H9 (cell line): ENCODE results near the gene FAM53B. TPM values are rescaled to one million over a fixed set of nuclear protein-coding genes. Genes with fewer than 3 reads are reported as not detected.
A peak's percentile ranks its signal among the peaks of the same experiment; 100 is the strongest.

Experiments used
- DNase-seq: peaks from one replicate; pipeline ENCODE4 v3.0.0-alpha.2; 2017
- H2AFZ ChIP-seq: one replicate; pipeline ENCODE4 v1.6.1; 2013; ENCODE audit warnings: mild to moderate bottlenecking, low read length, control low read depth, moderate library complexity
- H2AK5ac ChIP-seq: 2 replicates; pipeline ENCODE4 v1.6.1; 2013; ENCODE audit warnings: low read length, control low read depth, mixed read lengths; ENCODE audit not compliant: insufficient read length
- H2BK120ac ChIP-seq: one replicate; pipeline ENCODE4 v1.6.1; 2013; ENCODE audit warnings: low read depth, mild to moderate bottlenecking, low read length, control low read depth, inconsistent platforms; ENCODE audit not compliant: poor library complexity, severe bottlenecking
- H2BK12ac ChIP-seq: 2 replicates; pipeline ENCODE4 v1.6.1; 2013; ENCODE audit warnings: low read length, control low read depth, mixed read lengths, low read depth; ENCODE audit not compliant: insufficient read length
- H2BK15ac ChIP-seq: 2 replicates; pipeline ENCODE4 v1.6.1; 2013; ENCODE audit warnings: low read depth, low read length, control low read depth
- H2BK20ac ChIP-seq: one replicate; pipeline ENCODE4 v1.6.1; 2013; ENCODE audit warnings: low read depth, mild to moderate bottlenecking, low read length, control low read depth, inconsistent platforms; ENCODE audit not compliant: poor library complexity, severe bottlenecking
- H2BK5ac ChIP-seq: 2 replicates; pipeline ENCODE4 v1.6.1; 2013; ENCODE audit warnings: low read length, control low read depth, mixed read lengths; ENCODE audit not compliant: insufficient read length
- H3K14ac ChIP-seq: 2 replicates; pipeline ENCODE4 v1.6.1; 2013; ENCODE audit warnings: low read length, control low read depth; ENCODE audit not compliant: insufficient read depth
- H3K18ac ChIP-seq: 2 replicates; pipeline ENCODE4 v1.6.1; 2013; ENCODE audit warnings: low read depth, mild to moderate bottlenecking, mixed read lengths, low read length, control low read depth; ENCODE audit not compliant: insufficient read length
- H3K23ac ChIP-seq: 2 replicates; pipeline ENCODE4 v1.6.1; 2013; ENCODE audit warnings: low read length, control low read depth, mixed read lengths, low read depth; ENCODE audit not compliant: insufficient read length
- H3K23me2 ChIP-seq: 2 replicates; pipeline ENCODE4 v1.6.1; 2013; ENCODE audit warnings: low read depth, mild to moderate bottlenecking, mixed read lengths, low read length, control low read depth; ENCODE audit not compliant: insufficient read length, poor library complexity, severe bottlenecking
- H3K27ac ChIP-seq: 2 replicates; pipeline ENCODE4 v1.5.1; 2013; ENCODE audit warnings: low read length, control low read depth, mixed read lengths, low read depth; ENCODE audit not compliant: insufficient read length
- H3K27me3 ChIP-seq: 2 replicates; pipeline ENCODE4 v1.6.1; 2013; ENCODE audit warnings: low read length, control low read depth, inconsistent platforms; ENCODE audit not compliant: insufficient read depth
- H3K4ac ChIP-seq: 2 replicates; pipeline ENCODE4 v1.6.1; 2013; ENCODE audit warnings: low read depth, mild to moderate bottlenecking, control low read depth, inconsistent platforms, low read length, moderate library complexity
- H3K4me1 ChIP-seq: 2 replicates; pipeline ENCODE4 v1.6.1; 2013; ENCODE audit warnings: low read length, control low read depth, inconsistent platforms; ENCODE audit not compliant: insufficient read depth
- H3K4me2 ChIP-seq: 2 replicates; pipeline ENCODE4 v1.6.1; 2013; ENCODE audit warnings: low read length, control low read depth, mixed read lengths; ENCODE audit not compliant: insufficient read length, insufficient read depth
- H3K56ac ChIP-seq: 2 replicates; pipeline ENCODE4 v1.6.1; 2013; ENCODE audit warnings: low read depth, mild to moderate bottlenecking, mixed read lengths, low read length, control low read depth; ENCODE audit not compliant: insufficient read length
- H3K79me1 ChIP-seq: 2 replicates; pipeline ENCODE4 v1.6.1; 2013; ENCODE audit warnings: low read depth, mild to moderate bottlenecking, moderate library complexity, low read length, control low read depth, inconsistent platforms; ENCODE audit not compliant: insufficient read depth, poor library complexity, severe bottlenecking
- H3K79me2 ChIP-seq: 2 replicates; pipeline ENCODE4 v1.6.1; 2013; ENCODE audit warnings: low read length, control low read depth, inconsistent platforms; ENCODE audit not compliant: insufficient read depth
- H3K9ac ChIP-seq: 2 replicates; pipeline ENCODE4 v1.6.1; 2013; ENCODE audit warnings: low read length, control low read depth, mixed read lengths; ENCODE audit not compliant: insufficient read length; ENCODE audit errors: extremely low read depth
- H3K9me3 ChIP-seq: one replicate; pipeline ENCODE4 v1.6.1; 2013; ENCODE audit warnings: low read depth, low read length, inconsistent platforms; ENCODE audit not compliant: control insufficient read depth
- H3T11ph ChIP-seq: one replicate; pipeline ENCODE4 v1.6.1; 2013; ENCODE audit warnings: mild to moderate bottlenecking, low read length, control low read depth, inconsistent platforms
- H4K20me1 ChIP-seq: one replicate; pipeline ENCODE4 v1.6.1; 2013; ENCODE audit not compliant: control insufficient read depth, insufficient read length, insufficient read depth
- H4K5ac ChIP-seq: 2 replicates; pipeline ENCODE4 v1.6.1; 2013; ENCODE audit warnings: low read depth, mild to moderate bottlenecking, mixed read lengths, low read length, control low read depth; ENCODE audit not compliant: insufficient read length
- H4K8ac ChIP-seq: replicated peaks from 2 replicates; pipeline ENCODE4 v1.6.1; 2013; ENCODE audit warnings: low read length, control low read depth, mixed read lengths, low read depth; ENCODE audit not compliant: insufficient read length
- H4K91ac ChIP-seq: 2 replicates; pipeline ENCODE4 v1.6.1; 2013; ENCODE audit warnings: low read depth, mild to moderate bottlenecking, moderate library complexity, mixed read lengths, low read length, control low read depth; ENCODE audit not compliant: insufficient read length
- H3K27ac Mint-ChIP-seq, 3 experiments: 2 replicates in 2 of 3; 3 replicates in 1 of 3; pipeline ENCODE4 v1.8.0; 2020 to 2021; ENCODE audit warnings: mixed read lengths in 3 of 3, mild to moderate bottlenecking in 1 of 3, moderate library complexity in 1 of 3
- H3K27me3 Mint-ChIP-seq: 2 replicates; pipeline ENCODE4 v1.8.0; 2021; ENCODE audit warnings: low read depth, mild to moderate bottlenecking, moderate library complexity, mixed read lengths
- H3K36me3 Mint-ChIP-seq, 3 experiments: 2 replicates in 2 of 3; 3 replicates in 1 of 3; pipeline ENCODE4 v1.8.0; 2020 to 2021; ENCODE audit warnings: low read depth in 3 of 3, mixed read lengths in 3 of 3; ENCODE audit not compliant: insufficient read depth in 1 of 3
- H3K4me1 Mint-ChIP-seq, 2 experiments: 2 replicates each; pipeline ENCODE4 v1.8.0; 2020; ENCODE audit warnings: mixed read lengths in 2 of 2
- H3K4me3 Mint-ChIP-seq, 2 experiments: 2 replicates in 1 of 2; 3 replicates in 1 of 2; pipeline ENCODE4 v1.8.0; 2020 to 2021; ENCODE audit warnings: mild to moderate bottlenecking in 2 of 2, mixed read lengths in 2 of 2, moderate library complexity in 1 of 2
- H3K9me3 Mint-ChIP-seq, 2 experiments: 2 replicates in 1 of 2; 3 replicates in 1 of 2; pipeline ENCODE4 v1.8.0; 2020; ENCODE audit warnings: mild to moderate bottlenecking in 2 of 2, mixed read lengths in 2 of 2, moderate library complexity in 1 of 2
- CTCF ChIP-seq: fragments of 200-600 bp; sonication (generic); conservative IDR thresholded peaks from 3 replicates; pipeline ENCODE4 v1.8.0; 2021; ENCODE audit warnings: antibody characterized with exemption, mild to moderate bottlenecking
- WGBS: extraction: QIAGEN DNeasy Blood & Tissue Kit; methylation state at CpG from one replicate; pipeline ENCODE4 v1.1.7; 2013; ENCODE audit warnings: missing lambda C conversion rate, low lambda C conversion rate, mixed read lengths; ENCODE audit not compliant: insufficient read length; ENCODE audit errors: extremely low coverage; 5-methylcytosine and 5-hydroxymethylcytosine counted together
- total RNA-seq: library from RNA; stranded (reverse); gene quantifications from 2 replicates; pipeline ENCODE4 v1.2.1, GENCODE V29; 2021

The FAM53B gene
- total RNA-seq, 1 experiment from 2014 or later = 11.5 TPM

DNA sequence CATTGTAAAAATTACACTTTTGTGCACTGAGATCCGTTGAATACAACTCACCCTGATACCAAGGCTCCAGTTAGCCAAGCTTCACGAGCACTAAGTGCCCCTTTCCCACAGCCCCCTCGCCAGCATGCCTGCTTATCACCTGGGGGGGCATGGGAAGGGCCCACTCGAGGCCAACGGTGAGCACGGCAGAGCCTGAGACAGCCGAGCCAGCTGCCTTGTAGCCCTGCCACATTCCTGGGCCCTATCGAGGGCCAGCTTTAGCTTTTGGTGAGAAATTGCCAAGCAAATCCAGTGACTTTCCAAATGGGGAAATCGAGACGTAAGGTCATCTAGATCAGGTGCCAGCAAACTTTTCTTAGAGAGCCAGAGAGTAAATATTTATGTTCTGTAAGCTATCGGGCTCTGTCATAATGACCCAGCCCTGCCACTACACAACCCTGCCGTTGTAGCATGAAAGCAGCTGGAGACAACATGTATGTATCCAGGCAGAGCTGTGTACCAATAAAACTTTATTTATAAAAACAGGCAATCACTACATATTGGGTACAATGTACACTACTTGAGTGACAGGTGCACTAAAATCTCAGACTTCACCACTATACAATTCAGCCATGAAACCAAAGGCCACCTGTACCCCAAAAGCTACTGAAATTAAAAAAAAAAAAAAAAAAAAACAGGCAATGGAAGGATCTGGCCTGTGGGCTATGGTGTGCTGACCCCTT is 83.6 kb downstream of the FAM53B start:
- no peak overlapping the region for H2BK15ac ChIP-seq
- no peak overlapping the region for H3K4me2 ChIP-seq
- H3K4me1 Mint-ChIP-seq = peaks cover 3 to 4% of the 10 kb centered on the region in 2 experiments
- H3K79me1 ChIP-seq = no peaks in the 10 kb centered on the region
- no peaks in the 10 kb centered on the region for H3K4me1 ChIP-seq
- H3K36me3 Mint-ChIP-seq = peaks cover 0 to 4% (median 0%) of the 10 kb centered on the region in 3 experiments; a peak in 3 of 7 replicates
- H4K8ac ChIP-seq = no peak overlapping the region
- no peak overlapping the region for H3T11ph ChIP-seq
- H2BK12ac ChIP-seq = no peak overlapping the region
- no peaks in the 10 kb centered on the region for H3K9me3 Mint-ChIP-seq
- no peak overlapping the region for H3K56ac ChIP-seq
- H2AFZ ChIP-seq = no peak overlapping the region
- no peak overlapping the region for H2AK5ac ChIP-seq
- H3K79me2 ChIP-seq = no peaks in the 10 kb centered on the region
- H3K27ac ChIP-seq = no peak overlapping the region
- no peaks in the 10 kb centered on the region for H4K20me1 ChIP-seq
- no peaks in the 10 kb centered on the region for H3K23me2 ChIP-seq
- WGBS = no CpG with 5 or more reads among the region's 12 CpGs
- H3K9ac ChIP-seq = no peak overlapping the region
- no peak overlapping the region for H3K4me3 Mint-ChIP-seq
- H4K5ac ChIP-seq = no peak overlapping the region
- no peaks in the 10 kb centered on the region; the same call in 1 of the 2 replicates for H3K27me3 Mint-ChIP-seq
- no peak overlapping the region for H4K91ac ChIP-seq
- DNase-seq = no peak
- no peak overlapping the region for H2BK5ac ChIP-seq
- H3K18ac ChIP-seq = no peak overlapping the region
- H2BK20ac ChIP-seq = no peak overlapping the region
- no peak overlapping the region for H3K23ac ChIP-seq
- H3K27me3 ChIP-seq = no peaks in the 10 kb centered on the region
- H3K27ac Mint-ChIP-seq = peak overlapping the region in 1 of 3 experiments; percentile 79; a peak in 1 of 7 replicates
- TF ChIP-seq CTCF = no peak
- H3K14ac ChIP-seq = no peak overlapping the region
- no peak overlapping the region for H3K4ac ChIP-seq
- no peak overlapping the region for H2BK120ac ChIP-seq
- no peaks in the 10 kb centered on the region for H3K9me3 ChIP-seq
